GM10266 (cell line): Measurements from ENCODE around the gene OPCML.

Experiments
- DNase-seq: peaks from one replicate; pipeline ENCODE4 v3.0.0; 2012; ENCODE audit errors: extremely low spot score
- TF ChIP-seq, protein P1 (sequence below): IDR thresholded peaks from 2 replicates; pipeline ENCODE4 v1.5.1; 2012; ENCODE audit warnings: mild to moderate bottlenecking, low read depth; ENCODE audit not compliant: control insufficient read depth, insufficient read depth; ENCODE audit errors: missing control alignments

The OPCML gene

DNA sequence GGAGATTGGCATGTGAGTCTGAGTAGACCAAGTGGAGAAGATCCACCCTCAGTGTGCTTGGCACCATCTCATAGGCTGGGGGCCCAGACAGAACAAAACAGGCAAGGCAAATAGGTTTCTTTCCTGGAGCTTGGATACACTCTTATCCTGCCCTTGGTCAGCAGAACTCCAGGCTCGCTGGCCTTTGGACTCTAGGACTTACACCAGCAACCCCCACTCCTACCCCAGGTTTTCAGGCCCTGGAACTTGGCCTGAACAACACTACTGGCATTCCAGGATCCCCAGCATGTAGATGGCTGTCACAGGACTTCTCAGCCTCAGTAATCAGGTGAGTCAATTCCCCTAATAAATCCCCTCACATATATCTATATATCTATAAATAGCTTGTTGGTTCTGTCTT lies 637.7 kb downstream of the OPCML start:
- TF ChIP-seq, protein P1, sequence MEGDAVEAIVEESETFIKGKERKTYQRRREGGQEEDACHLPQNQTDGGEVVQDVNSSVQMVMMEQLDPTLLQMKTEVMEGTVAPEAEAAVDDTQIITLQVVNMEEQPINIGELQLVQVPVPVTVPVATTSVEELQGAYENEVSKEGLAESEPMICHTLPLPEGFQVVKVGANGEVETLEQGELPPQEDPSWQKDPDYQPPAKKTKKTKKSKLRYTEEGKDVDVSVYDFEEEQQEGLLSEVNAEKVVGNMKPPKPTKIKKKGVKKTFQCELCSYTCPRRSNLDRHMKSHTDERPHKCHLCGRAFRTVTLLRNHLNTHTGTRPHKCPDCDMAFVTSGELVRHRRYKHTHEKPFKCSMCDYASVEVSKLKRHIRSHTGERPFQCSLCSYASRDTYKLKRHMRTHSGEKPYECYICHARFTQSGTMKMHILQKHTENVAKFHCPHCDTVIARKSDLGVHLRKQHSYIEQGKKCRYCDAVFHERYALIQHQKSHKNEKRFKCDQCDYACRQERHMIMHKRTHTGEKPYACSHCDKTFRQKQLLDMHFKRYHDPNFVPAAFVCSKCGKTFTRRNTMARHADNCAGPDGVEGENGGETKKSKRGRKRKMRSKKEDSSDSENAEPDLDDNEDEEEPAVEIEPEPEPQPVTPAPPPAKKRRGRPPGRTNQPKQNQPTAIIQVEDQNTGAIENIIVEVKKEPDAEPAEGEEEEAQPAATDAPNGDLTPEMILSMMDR: no peak
- no peak for DNase-seq

DNA sequence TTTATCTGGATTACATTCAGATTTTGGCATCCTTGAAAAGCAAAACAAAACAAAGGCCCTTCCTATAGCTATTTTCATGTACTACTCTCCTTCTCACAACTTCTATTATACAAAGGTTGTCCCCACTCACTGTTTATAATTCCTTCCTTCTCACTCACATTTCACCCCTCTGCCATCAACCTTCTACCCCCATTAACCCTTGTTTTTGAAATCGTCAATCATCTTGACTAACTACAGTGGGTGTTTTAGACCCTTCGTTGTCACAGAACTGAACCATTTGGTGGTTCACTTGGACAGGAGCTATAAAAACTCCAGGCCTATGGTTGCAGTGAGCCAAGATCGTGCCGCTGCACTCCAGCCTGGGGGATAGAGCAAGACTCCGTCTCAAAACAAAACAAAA lies 639.4 kb downstream of the OPCML start:
- TF ChIP-seq, protein P1: no peak
- no peak for DNase-seq

DNA sequence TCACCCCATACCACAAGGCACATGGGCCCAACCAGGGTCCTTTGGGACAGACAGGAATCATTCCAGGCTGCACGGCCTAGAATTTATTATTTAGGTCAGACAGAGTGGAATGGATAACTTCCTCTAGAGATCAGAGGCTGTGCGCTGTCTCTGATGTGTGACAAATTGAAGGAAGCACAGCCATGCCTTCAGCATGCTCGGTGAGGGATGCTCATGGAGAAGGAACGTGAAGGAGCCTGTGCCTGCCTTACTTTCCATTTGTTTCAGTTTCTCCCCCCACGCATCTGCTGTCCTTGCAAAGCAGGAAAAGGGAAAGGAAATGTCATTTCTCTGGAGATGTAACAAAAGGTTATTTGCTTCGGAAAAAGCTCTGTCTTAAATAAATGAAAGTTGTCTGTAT lies 644.1 kb downstream of the OPCML start:
- TF ChIP-seq, protein P1: no peak
- no peak for DNase-seq

DNA sequence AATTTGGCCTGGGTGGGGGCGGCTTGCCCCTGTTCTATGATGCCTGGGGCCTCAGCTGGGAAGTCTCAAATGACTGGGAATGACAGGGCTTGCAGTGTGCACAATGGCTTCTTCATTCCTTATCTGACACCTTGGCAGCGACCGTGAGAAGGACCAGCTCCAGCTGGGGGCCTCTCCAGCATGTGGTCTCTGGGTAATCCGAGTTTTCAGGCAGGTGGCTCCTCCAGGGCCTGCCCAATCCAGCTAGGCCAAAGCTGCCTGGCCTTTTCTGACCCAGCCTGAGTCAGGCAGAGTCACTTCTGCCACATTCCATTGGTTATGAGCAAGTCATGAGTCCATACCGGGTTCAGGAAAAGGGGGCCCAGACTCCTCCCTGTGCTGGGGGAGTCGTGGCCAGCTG lies 646.0 kb downstream of the OPCML start:
- DNase-seq: no peak
- TF ChIP-seq, protein P1: no peak

DNA sequence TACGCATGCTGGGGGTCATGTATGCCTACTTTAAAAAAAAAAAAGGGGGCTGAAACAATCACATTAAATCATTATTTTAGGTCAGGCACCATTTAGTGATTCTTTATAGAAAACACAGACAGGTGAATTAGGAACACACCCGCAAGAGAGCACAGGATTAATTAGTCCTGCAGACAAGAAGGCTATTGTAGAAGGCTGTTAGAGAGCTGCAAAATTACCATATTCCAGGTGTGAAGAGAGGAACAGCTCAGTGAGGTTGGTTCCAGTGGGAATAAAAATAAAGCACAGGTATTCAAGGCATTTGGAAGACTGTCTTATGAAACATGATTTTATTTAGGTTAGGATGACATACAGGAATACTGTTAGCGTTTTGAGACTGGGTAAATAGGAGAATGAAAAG lies 649.1 kb downstream of the OPCML start:
- TF ChIP-seq, protein P1: no peak
- no peak for DNase-seq

DNA sequence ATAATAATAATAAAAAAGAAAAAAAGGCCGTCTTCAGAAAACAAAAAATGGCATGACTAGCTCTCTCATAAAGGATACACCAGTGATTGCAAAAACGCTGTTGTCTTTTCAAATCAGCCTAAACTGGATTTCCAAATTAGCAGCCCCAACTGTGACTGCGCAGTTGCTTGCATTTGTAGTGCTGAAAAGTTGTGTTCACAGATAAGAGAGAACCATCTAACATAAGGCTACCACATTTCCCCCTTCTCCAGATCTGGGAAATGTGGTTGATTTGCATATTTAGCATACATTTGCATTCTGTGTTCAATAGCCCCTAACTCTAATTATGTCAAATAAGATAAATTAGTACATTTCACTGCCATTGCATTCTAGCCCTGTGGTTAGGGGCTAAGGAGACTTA lies 650.7 kb downstream of the OPCML start:
- DNase-seq: no peak
- TF ChIP-seq, protein P1: no peak

DNA sequence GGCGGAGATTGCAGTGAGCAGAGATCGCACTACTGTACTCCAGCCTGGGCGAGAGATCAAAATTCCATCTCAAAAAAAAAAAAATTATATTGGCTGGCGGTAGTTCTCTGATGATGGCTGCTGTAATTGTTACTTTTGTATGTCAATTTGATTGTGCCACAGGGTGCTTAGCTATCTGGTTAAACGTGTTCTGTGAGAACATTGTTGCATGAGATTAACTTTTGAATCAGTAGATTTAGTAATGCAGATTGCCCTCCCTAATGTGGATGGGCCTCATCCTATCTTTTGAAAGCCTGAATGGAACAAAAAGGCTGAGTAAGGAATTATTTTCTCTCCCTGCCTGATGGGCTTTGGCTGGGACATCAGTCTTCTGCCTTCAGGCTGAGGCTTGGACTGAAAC lies 654.2 kb downstream of the OPCML start:
- no peak for DNase-seq
- TF ChIP-seq, protein P1: no peak
